ENCODE measurements around the gene G3BP1.
"Not testable (repeated sequence)": the region's sequence is repeated elsewhere in the genome, so short reads cannot be mapped to it uniquely, and the experiment has no call there.

GRCh38 chr5:151783664-151784063, 11.9 kb downstream of the G3BP1 start:
- not testable (repeated sequence) for TF ChIP-seq CTCF (IDR thresholded peaks at IDR 0.05); REST (IDR thresholded peaks at IDR 0.05; ENCODE audit: insufficient read depth in 1 of 2, low read depth in 2 of 2, low read length in 1 of 2); TCF7L2 (IDR thresholded peaks at IDR 0.05; ENCODE audit: low read depth, low read length); POLR2AphosphoS5 (IDR thresholded peaks at IDR 0.05; ENCODE audit: low read depth, low read length); SIN3A (IDR thresholded peaks at IDR 0.05; ENCODE audit: borderline replicate concordance, insufficient read depth, low read depth, low read length)

Data from Panc1 (cell line).